ENCODE results near the gene GORAB.

GRCh38 chr1:170601866-170602265 is 69.9 kb downstream of the GORAB start:
- TF ChIP-seq TAF1 (IDR thresholded peaks at IDR 0.05; ENCODE audit: low read depth, low read length) (no peak), POLR2A (IDR thresholded peaks at IDR 0.05; ENCODE audit: low read depth, low read length) (no peak), POLR2AphosphoS5 (IDR thresholded peaks at IDR 0.05; ENCODE audit: low read depth, low read length) (no peak)
